Stimulated activated CD4-positive, alpha-beta T cell treated with anti-CD3 and anti-CD28 coated beads, Interleukin-15, amount 100 ng/mL, for 24 hours (primary cell): ENCODE results near the gene APPBP2.
A peak's percentile ranks its signal among the peaks of the same experiment; 100 is the strongest.
"Not testable (repeated sequence)": the region's sequence is repeated elsewhere in the genome, so short reads cannot be mapped to it uniquely, and the experiment has no call there.

Experiments used
- DNase-seq: peaks from one replicate; pipeline ENCODE4 v3.0.0-alpha.2; 2020

The APPBP2 gene

DNA sequence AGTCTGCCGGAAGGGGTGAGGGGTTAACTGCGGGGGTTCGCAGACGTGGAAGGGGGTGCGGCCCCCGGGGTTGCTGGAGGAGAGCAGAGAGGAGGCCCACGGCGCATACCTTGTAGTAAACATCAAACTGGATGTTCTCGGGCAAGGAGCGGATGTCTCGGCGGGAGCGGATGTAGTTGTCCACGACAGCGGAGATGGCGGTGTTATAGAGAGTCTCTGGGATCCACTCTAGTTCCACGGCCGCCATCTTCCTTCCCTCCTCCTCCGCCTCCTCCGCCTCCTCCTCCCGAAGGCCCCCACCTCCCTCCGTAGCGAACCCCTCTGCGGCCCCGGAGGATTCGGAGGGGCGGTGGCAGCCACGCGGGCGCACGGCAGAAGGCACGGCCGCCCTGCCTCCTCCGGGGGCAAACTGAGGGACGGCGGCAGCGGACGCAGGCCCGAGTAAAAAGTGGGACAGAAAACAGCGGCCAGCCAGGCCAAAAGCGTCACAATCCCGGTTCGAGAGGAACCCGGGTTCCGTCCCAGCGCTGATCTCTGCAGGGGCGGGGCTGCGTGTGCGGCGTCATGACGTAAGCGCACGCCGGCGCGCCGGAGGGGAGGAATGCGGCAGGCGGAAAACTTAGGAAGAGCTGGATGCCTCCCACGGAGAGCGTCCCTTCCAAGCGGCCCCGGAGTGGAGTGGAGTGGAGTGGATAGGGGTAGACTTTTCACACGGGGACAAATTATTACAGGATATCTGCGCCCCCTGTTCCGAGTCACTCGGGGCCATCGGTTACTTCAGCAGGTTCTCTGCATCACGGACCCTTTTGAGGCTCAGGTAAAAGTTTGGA, at the start of gene APPBP2:
Gene APPBP2, minus strand, starts transcription at position 558 of the 830 bp plus-strand sequence. Its CDS starts 311 bp downstream, at position 247.
- DNase-seq, result peak; percentile 81

DNA sequence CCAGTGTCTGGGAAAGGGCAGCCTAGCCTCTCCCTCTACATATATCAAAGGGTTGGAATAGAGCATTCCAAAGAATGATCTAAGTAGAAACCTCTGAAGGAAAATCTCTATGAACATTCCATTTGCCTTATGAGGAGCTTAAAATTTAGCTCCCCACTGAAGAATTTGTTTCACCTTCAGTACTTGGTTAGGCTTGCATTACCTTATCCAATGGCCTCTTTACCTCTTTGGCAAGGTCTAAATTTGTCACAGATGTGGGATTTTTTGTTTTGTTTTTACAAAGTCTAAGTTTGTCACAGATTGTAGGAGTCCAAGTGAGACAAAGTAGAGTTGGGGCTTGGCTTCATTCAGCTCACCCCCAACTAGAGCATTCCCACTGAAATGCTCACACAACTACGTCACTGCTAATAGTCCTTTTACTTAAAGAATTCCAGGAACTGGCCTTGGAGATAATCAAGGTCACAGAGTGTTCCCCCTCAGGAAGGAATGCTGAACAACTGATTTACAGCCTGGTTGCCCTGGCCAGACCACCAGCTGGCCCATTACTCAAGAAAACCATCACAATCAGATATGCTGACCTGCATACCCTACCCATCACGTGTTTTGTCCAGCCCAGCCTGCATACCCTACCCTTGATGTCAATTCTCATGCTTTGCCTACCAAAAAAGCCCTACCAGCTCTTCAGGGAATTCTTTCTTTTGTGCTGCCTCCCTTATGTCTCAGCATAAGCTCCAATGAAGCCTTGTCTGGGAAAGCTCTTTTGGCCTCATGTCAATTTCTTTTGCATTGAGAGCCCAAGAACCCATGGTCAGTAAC, 47.4 kb upstream of the APPBP2 start:
- no peak for DNase-seq

DNA sequence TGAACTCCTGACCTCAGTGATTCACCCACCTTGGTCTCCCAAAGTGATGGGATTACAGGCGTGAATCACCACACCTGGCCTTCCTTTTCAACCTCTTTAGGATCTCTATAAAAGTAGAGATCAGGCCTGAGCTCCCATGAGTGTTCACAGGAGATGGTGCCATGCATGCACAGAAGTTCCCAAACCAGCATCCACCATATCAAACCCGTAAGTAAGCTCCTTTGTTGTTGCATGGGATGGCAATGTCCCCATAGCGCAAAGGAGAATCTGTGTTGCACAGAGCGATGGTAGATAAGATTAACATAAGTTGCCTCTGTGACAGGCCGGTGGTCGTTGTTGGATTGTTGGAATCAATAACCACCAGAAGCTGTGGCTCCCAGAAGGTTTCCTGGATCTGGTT, 39.2 kb upstream of the APPBP2 start:
- DNase-seq, result no peak

DNA sequence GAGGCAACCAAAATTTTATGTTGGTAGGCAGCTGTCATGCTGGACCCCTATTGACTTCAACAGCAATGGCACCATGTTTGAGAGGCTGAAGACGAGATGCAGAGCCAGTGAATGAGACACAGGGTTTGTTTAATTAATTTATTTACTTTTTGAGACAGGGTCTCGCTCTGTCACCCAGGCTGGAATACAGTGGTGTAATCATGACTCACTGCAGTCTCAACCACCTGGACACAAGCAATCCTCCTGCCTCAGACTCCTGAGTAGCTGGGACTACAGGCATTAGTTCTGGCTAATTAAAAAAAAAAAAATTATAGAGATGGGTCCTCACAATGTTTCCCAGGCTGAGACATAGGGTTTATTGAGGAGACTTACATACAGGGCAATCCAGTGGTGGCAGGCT, 37.7 kb upstream of the APPBP2 start:
- DNase-seq, result no peak

- DNase-seq, result no peak
These were observed 36.4 kb upstream of the APPBP2 start for GRCh38 chr17:60562421-60562820.

DNA sequence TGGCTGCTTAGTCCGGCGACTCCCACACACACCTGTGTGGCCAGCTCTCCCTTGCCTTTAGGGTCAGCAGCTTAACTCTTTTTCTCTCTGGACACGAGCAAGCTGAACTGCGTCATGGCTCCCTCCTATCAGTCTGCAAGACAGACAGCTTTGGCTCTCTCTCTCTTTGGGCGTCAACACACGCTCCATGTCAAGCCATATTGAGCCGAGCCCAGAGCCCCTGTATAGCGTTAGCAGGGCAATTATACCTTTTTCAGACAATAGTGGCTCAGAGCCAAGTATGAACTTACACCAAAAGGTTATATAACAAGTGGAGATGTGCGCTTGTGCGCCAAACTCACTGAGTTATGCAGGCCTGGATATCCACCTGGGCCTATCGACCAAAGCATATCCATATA, 34.8 kb upstream of the APPBP2 start:
- DNase-seq, result no peak

GRCh38 chr17:60559995-60560859, 34.2 kb upstream of the APPBP2 start:
- DNase-seq, result no peak

DNA sequence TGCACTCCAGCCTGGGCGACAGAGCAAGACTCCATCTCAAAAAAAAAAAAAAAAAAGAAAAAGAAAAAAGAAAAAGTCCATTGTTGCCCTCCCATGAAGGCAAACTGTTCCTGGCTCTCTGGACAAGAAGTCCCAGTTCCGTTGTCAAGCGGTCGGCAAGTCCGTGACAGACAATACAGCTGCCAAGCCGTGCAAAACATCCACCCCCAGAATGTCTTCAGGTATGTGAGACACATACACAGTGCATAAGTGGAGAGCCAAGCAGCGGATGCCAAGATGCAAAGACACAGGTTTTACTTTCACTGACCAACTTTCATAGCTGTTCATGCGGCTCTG, 33.6 kb upstream of the APPBP2 start:
- no peak for DNase-seq

DNA sequence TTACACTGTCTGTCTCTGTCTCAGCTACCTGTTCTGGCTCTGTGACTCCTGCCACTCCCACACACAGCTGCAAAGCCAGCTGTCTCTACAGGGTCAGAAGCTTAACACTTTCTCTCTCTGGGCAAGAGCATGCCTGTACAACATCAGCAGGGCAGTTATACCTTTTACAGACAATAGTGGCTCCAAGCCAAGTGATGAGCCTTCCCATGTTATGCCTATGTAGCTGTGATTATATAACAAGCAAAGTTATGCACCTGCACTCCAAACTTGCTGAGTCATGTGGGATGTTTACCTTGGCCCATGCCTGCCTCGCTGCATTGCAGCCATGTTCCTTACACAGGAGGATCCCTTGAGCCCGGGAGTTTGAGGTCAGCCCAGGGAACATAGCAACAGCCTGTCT, 31.8 kb upstream of the APPBP2 start:
- DNase-seq, result no peak

DNA sequence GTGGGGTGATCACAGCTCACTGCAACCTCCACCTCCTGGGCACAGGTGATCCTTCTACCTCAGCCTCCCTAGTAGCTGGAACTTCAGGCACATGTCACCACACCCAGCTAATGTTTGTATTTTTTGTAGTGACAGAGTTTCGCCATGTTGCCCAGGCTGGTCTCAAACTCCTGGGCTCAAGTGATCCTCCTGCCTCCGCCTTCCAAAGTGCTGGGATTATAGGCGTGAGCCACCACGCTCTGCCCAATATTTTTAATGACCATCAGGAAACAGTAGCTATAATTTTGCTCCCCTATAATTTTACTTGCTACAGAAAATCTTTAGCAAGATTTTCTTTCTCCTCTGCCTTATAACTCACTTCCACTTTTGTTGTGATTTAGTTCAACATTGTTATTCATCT, 29.7 kb upstream of the APPBP2 start:
- DNase-seq, result no peak

GRCh38 chr17:60554377-60554788, 28.3 kb upstream of the APPBP2 start:
- no peak for DNase-seq

GRCh38 chr17:60552255-60552654, 26.2 kb upstream of the APPBP2 start:
- not testable (repeated sequence) for DNase-seq

GRCh38 chr17:60548990-60549389, 22.9 kb upstream of the APPBP2 start:
- no peak for DNase-seq

- no peak for DNase-seq
These were observed 19.6 kb upstream of the APPBP2 start for GRCh38 chr17:60545465-60546191.

GRCh38 chr17:60542071-60542470, 16.0 kb upstream of the APPBP2 start:
- DNase-seq, result no peak

- no peak for DNase-seq
These were observed 14.4 kb upstream of the APPBP2 start for GRCh38 chr17:60540460-60540859.

GRCh38 chr17:60539807-60540206, 13.8 kb upstream of the APPBP2 start:
- DNase-seq, result no peak

GRCh38 chr17:60538726-60539125, 12.7 kb upstream of the APPBP2 start:
- DNase-seq, result no peak

DNA sequence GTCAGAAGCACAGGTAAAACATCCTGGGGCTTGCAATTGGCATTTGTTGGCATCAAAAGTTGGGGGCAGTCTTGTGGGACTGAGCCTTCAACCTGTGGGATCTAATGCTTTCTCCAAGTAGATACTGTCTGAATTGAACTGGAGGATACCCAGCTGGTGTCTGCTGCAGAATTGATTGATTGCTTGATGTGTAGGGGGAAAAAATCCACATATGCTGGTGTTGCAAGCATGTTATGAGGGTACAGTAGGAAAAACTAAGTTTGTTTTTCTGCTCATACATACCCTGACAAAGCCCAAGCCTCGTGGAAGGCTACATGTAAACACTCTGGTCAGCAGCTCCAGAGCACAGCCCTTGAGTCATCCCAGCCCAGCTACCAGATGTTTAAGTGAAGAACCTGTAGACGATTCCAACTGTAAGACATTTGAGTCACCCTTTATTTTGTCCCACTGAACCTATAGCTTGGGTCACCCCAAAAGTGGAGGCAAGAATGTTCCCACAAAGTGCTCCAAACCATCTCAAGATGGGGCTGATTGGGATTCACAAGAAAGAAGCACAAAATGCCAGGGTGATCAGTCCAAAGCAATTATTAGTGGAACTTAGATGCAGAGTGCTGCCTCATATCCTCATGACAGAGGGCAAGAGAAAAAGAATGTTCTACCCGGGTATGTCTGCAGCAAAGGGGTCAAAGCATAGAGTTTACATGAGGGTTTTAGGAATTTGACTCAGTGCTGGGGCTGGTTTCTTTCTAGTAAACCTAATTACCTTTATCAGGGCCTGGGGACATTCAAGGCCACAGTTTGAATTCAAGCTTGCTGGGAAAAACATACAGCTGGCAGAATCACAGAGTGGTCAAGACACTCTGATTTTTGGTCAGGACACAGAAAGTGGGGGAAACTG, 9.6 kb upstream of the APPBP2 start:
- DNase-seq, result no peak

- DNase-seq, result no peak
These were observed 8.6 kb upstream of the APPBP2 start for GRCh38 chr17:60534613-60535157.

DNA sequence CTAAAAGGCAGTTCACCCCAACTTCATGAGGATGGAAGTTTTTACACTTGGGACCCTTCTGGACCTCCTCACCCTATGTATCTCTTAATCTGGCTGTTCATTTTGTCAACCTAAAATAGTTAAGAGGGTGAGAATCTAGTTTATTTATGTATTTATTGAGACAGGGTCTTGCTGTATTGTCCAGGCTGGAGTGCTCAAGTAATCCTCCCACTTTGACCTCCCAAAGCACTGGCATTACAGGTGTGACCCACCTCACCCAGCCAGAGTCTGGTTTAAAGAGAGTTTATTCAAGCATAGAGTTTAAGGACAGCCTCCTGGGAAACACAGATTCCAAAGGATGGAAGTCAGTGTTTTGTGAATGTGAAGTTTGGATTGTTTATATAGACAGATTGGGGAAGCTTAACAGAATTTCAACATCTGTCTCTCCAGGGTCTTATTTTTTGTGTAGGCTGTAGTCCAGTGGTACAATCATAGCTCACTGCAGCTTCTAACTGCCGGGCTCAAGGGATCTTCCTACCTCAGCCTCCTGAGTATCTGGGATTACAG, 8.0 kb upstream of the APPBP2 start:
- no peak for DNase-seq
